Ovary (tissue), 9 donors: ENCODE results near the gene PDSS2. TPM values are rescaled to one million over a fixed set of nuclear protein-coding genes. Genes with fewer than 3 reads are reported as not detected.

ENCODE experiments used
- DNase-seq, 5 donors: peaks; one replicate each; pipeline ENCODE4 v3.0.0-alpha.2; 2019 to 2020
- H3K27ac ChIP-seq, 2 donors: fragments of 200-600 bp; one replicate each; pipeline versions ENCODE4 v1.5.1 to v1.8.0; 2019 to 2022
- H3K27me3 ChIP-seq: fragments of 200-600 bp; one replicate; pipeline ENCODE4 v1.8.0; 2022
- H3K36me3 ChIP-seq: fragments of 200-600 bp; sonication (generic); one replicate; pipeline ENCODE4 v1.5.1; 2019
- H3K4me1 ChIP-seq: one replicate; pipeline ENCODE4 v1.8.1; 2013; ENCODE audit warnings: mild to moderate bottlenecking, moderate library complexity; ENCODE audit not compliant: insufficient read depth
- H3K4me3 ChIP-seq: fragments of 200-600 bp; sonication (generic); one replicate; pipeline ENCODE4 v1.5.1; 2017
- H3K9me3 ChIP-seq, 2 donors: fragments of 200-600 bp in 1 of 2; sonication (generic) in 1 of 2; one replicate each; pipeline versions ENCODE4 v1.5.1 to v1.8.1; 2013 to 2019; ENCODE audit warnings: mild to moderate bottlenecking in 1 of 2, moderate library complexity in 1 of 2
- CTCF ChIP-seq, 3 donors: fragments of 450-650 bp in 2 of 3; fragments of 200-600 bp in 1 of 3; IDR thresholded peaks; one replicate each; pipeline versions ENCODE4 v1.5.1 to v1.8.0; 2016 to 2022; ENCODE audit warnings: antibody characterized with exemption in 3 of 3, mild to moderate bottlenecking in 1 of 3
- EP300 ChIP-seq: sonication (generic); formaldehyde crosslinking; IDR thresholded peaks from one replicate; pipeline ENCODE4 v1.6.1; 2017; ENCODE audit warnings: antibody characterized with exemption
- POLR2A ChIP-seq: fragments of 450-650 bp; IDR thresholded peaks from one replicate; pipeline ENCODE4 v1.6.1; 2017; ENCODE audit warnings: antibody characterized with exemption, mild to moderate bottlenecking, moderate library complexity
- WGBS, 3 donors: extraction: QIAGEN DNeasy Blood & Tissue Kit in 1 of 3; methylation state at CpG; one replicate each; pipeline versions ENCODE4 v1.1.5 to v1.1.7; 2013 to 2017; 5-methylcytosine and 5-hydroxymethylcytosine counted together
- intact Hi-C, 4 donors: fragments of 100-400 bp; cut with DNase I; formaldehyde crosslinking; loops; one replicate each; pipeline versions ENCODE4 v1.11.0 to v1.15.1; 2022 to 2023
- polyA plus RNA-seq, 2 donors: library from polyadenylated mRNA; stranded (reverse); fragments of 200-250 nt in 1 of 2; fragments of 350-450 nt in 1 of 2; fragmentation: Illumina TruSeq in 1 of 2; extraction: RNeasy Lipid Tissue Mini Kit (QIAGEN cat#74804) in 1 of 2; gene quantifications; one replicate each; pipeline ENCODE4 v1.2.3, GENCODE V29; 2013 to 2014
- total RNA-seq, 7 donors: library from RNA; depleted of rRNA in 2 of 7; stranded (reverse); fragments of >200 nt in 2 of 7; fragmentation: NEBNext Ultra II Directional in 3 of 7; extraction: Animal tissue kit (Norgen Biotek cat#: 25700) in 3 of 7; gene quantifications; one replicate each; pipeline versions ENCODE4 v1.1.0 to v1.2.4, GENCODE V29; 2016 to 2023
- donor health status: DM: no; HTN: no; CAD: no; lungs with moderate emphysema.
- donor health status: DM: no; HTN: no; CAD: no.
- donor health status: Bipolar disorder and iron deficiency.
- donor health status: DM: yes; HTN: yes; CAD: no.
- donor health status: DM: no; HTN: no; CAD: no.
- donor health status: DM: yes; HTN: yes; CAD: no.

Gene PDSS2
- total and polyA plus RNA-seq, 9 donors: 8.2 to 17.5 (median 12.0) TPM

GRCh38 chr6:107221519-107221918 is 237.8 kb downstream of the PDSS2 start:
- TF ChIP-seq CTCF (IDR thresholded peaks at IDR 0.05) (no peak), EP300 (no peak), POLR2A (no peak)
- DNase-seq: no peak
- Histone ChIP-seq H3K27me3 (no peaks in the 10 kb centered on the region), H3K9me3 (no peaks in the 10 kb centered on the region), H3K27ac (no peak overlapping the region), H3K4me3 (no peak overlapping the region), H3K36me3 (no peaks in the 10 kb centered on the region), H3K4me1 (no peaks in the 10 kb centered on the region)
- WGBS, 3 donors: 90 to 95% (median 93%) methylated on average over 2 of the region's 2 CpGs
- intact Hi-C loops: no loop called here

DNA sequence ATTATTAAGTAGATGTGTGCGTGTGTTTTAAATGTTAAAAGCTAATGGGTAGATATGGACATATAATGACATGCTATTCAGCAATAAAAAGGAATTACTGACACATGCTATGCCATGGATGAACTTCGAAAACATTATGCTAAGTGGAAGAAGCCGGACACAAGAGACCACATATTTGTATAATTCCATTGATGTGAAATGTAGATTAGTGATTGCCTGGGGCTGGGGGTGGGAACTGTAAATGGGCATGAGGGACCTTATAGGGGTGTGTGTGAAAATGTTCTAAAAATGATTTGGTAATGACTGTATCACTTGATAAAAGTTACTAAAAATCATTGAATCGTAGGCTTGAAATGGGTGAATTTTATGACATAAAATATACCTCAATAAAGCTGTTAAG is 239.5 kb downstream of the PDSS2 start:
- 96 to 99% (median 98%) methylated on average over 4 of the region's 4 CpGs for WGBS, 3 donors
- no peak overlapping the region for H3K4me3 ChIP-seq
- no peak overlapping the region for H3K27ac ChIP-seq
- no peaks in the 10 kb centered on the region for H3K9me3 ChIP-seq
- DNase-seq: no peak
- intact Hi-C loops: no loop called here
- TF ChIP-seq EP300 (no peak), POLR2A (no peak), CTCF (IDR thresholded peaks at IDR 0.05) (no peak)
- H3K36me3 ChIP-seq: no peaks in the 10 kb centered on the region
- H3K4me1 ChIP-seq: no peaks in the 10 kb centered on the region
- H3K27me3 ChIP-seq: no peaks in the 10 kb centered on the region

GRCh38 chr6:107218142-107218541 is 241.2 kb downstream of the PDSS2 start:
- intact Hi-C loops: no loop called here
- WGBS, 3 donors: 47 to 57% (median 51%) methylated on average over 2 of the region's 2 CpGs

GRCh38 chr6:107217248-107217647 is 242.1 kb downstream of the PDSS2 start:
- no peak for DNase-seq
- Histone ChIP-seq H3K9me3 (no peaks in the 10 kb centered on the region), H3K36me3 (no peaks in the 10 kb centered on the region), H3K27ac (no peak overlapping the region), H3K4me1 (no peaks in the 10 kb centered on the region), H3K4me3 (no peak overlapping the region), H3K27me3 (no peaks in the 10 kb centered on the region)
- TF ChIP-seq EP300 (no peak), POLR2A (no peak), CTCF (IDR thresholded peaks at IDR 0.05) (no peak)
- intact Hi-C loops: no loop called here

More at GRCh38 chr6:107218142-107218541, 241.2 kb downstream of the PDSS2 start:
- no peak overlapping the region for H3K27ac ChIP-seq
- no peak overlapping the region for H3K4me3 ChIP-seq
- no peak for TF ChIP-seq EP300
- TF ChIP-seq CTCF (IDR thresholded peaks at IDR 0.05): no peak
- no peak for TF ChIP-seq POLR2A
- no peaks in the 10 kb centered on the region for H3K36me3 ChIP-seq
- H3K27me3 ChIP-seq: no peaks in the 10 kb centered on the region
- no peaks in the 10 kb centered on the region for H3K9me3 ChIP-seq
- H3K4me1 ChIP-seq: no peaks in the 10 kb centered on the region
- no peak for DNase-seq
